ENCODE measurements around the gene ASCC3. TPM values are rescaled to one million over a fixed set of nuclear protein-coding genes. Genes with fewer than 3 reads are reported as not detected.

The ASCC3 gene
- total RNA-seq, 1 donor from 2014 or later = 60.3 TPM

GRCh38 chr6:100468016-100468622 is 413.0 kb downstream of the ASCC3 start:
- no peak for DNase-seq (ENCODE audit: extremely low read depth, low read depth, low spot score)

- DNase-seq (ENCODE audit: extremely low read depth, low read depth, low spot score) = no peak
These were observed 413.8 kb downstream of the ASCC3 start for GRCh38 chr6:100467129-100468015.

GRCh38 chr6:100466410-100467128 is 414.6 kb downstream of the ASCC3 start:
- DNase-seq (ENCODE audit: extremely low read depth, low read depth, low spot score) = no peak

GRCh38 chr6:100465701-100466409 is 415.3 kb downstream of the ASCC3 start:
- no peak for DNase-seq (ENCODE audit: extremely low read depth, low read depth, low spot score)

GRCh38 chr6:100464903-100465700 is 416.0 kb downstream of the ASCC3 start, which contains the start of gene SIM1:
Gene SIM1, minus strand, starts transcription at chr6:100464921. Its CDS starts 1,453 bp downstream, at chr6:100463468.
- no peak for DNase-seq (ENCODE audit: extremely low read depth, low read depth, low spot score)

GRCh38 chr6:100464162-100464851 is 416.8 kb downstream of the ASCC3 start:
- no peak for DNase-seq (ENCODE audit: extremely low read depth, low read depth, low spot score)

- no peak for DNase-seq (ENCODE audit: extremely low read depth, low read depth, low spot score)
These were observed 417.4 kb downstream of the ASCC3 start for GRCh38 chr6:100463630-100464161.

- DNase-seq (ENCODE audit: extremely low read depth, low read depth, low spot score) = no peak
These were observed 418.2 kb downstream of the ASCC3 start for GRCh38 chr6:100462706-100463629.

GRCh38 chr6:100461917-100462705 is 419.0 kb downstream of the ASCC3 start:
- DNase-seq (ENCODE audit: extremely low read depth, low read depth, low spot score) = no peak

- DNase-seq (ENCODE audit: extremely low read depth, low read depth, low spot score) = no peak
These were observed 419.7 kb downstream of the ASCC3 start for GRCh38 chr6:100461278-100461916.

GRCh38 chr6:100460650-100461204 is 420.4 kb downstream of the ASCC3 start:
- DNase-seq (ENCODE audit: extremely low read depth, low read depth, low spot score) = no peak

- no peak for DNase-seq (ENCODE audit: extremely low read depth, low read depth, low spot score)
These were observed 421.4 kb downstream of the ASCC3 start for GRCh38 chr6:100459592-100460184.

- DNase-seq (ENCODE audit: extremely low read depth, low read depth, low spot score) = no peak
These were observed 422.1 kb downstream of the ASCC3 start for GRCh38 chr6:100458841-100459591.

All from glomerular endothelial cell (primary cell).